A549 (cell line): ENCODE measurements around the gene IFT88. TPM values are rescaled to one million over a fixed set of nuclear protein-coding genes. Genes with fewer than 3 reads are reported as not detected.

Experiments used
- ATAC-seq, 2 experiments: fragments of 200-7000 bp in 1 of 2; fragments of >200 bp in 1 of 2; cut with Nextera tagmentation in 1 of 2; cut with Tn5 transposase in 1 of 2; 3 replicates each; pipeline versions ENCODE4 v1.8.0 to v1.9.1; 2018 to 2020; ENCODE audit warnings: mild to moderate bottlenecking in 1 of 2, moderate library complexity in 1 of 2
- CTCF ChIA-PET: fragments of 300-600 bp; sonication (Branson Sonifier 250); formaldehyde crosslinking; extraction: SDS; loops from one replicate; lab custom pipeline; 2021; ENCODE audit warnings: antibody characterized with exemption, inconsistent platforms; lab: Yijun Ruan, JAX
- POLR2A ChIA-PET: fragments of 350-600 bp; formaldehyde crosslinking; extraction: SDS; loops from one replicate; lab custom pipeline; 2021; ENCODE audit warnings: antibody characterized with exemption, inconsistent platforms; lab: Yijun Ruan, JAX
- DNase-seq, 2 experiments: peaks; one replicate each; pipeline versions ENCODE4 v3.0.0 to v3.0.0-alpha.2; 2011 to 2016; ENCODE audit warnings: low read depth in 1 of 2, low spot score in 1 of 2
- FAIRE-seq: peaks from 2 replicates; lab custom pipeline; 2011; peaks lifted over from hg19 to GRCh38; lab: Jason Lieb, UNC
- H3K27ac ChIP-seq, 2 experiments: fragments of >200 bp; sonication (Bioruptor Twin); formaldehyde crosslinking; 3 replicates each; pipeline ENCODE4 v1.5.1; 2016 to 2017
- H3K4me1 ChIP-seq: fragments of >200 bp; sonication (Bioruptor Twin); formaldehyde crosslinking; 3 replicates; pipeline ENCODE4 v1.6.1; 2016
- H3K4me2 ChIP-seq: fragments of >200 bp; sonication (Bioruptor Twin); formaldehyde crosslinking; 3 replicates; pipeline ENCODE4 v1.6.1; 2016
- H3K4me3 ChIP-seq: fragments of >200 bp; sonication (Bioruptor Twin); formaldehyde crosslinking; 3 replicates; pipeline ENCODE4 v1.5.1; 2016
- H3K9me3 ChIP-seq: fragments of >200 bp; sonication (Bioruptor Twin); formaldehyde crosslinking; 3 replicates; pipeline ENCODE4 v1.6.1; 2016
- ATOH8 ChIP-seq: fragments of 250-450 bp; sonication (Bioruptor Pico); IDR thresholded peaks from 2 replicates; pipeline ENCODE4 v1.5.0; 2020; ENCODE audit warnings: low read depth, mild to moderate bottlenecking, moderate library complexity
- BCL3 ChIP-seq: fragments of >200 bp; sonication (Bioruptor Twin); formaldehyde crosslinking; IDR thresholded peaks from 3 replicates; pipeline ENCODE4 v1.6.1; 2016
- BHLHE40 ChIP-seq: IDR thresholded peaks from 2 replicates; pipeline ENCODE4 v1.6.1; 2012; ENCODE audit warnings: low read depth, low read length, inconsistent platforms
- CEBPB ChIP-seq, 2 experiments: fragments of >200 bp in 1 of 2; sonication (Bioruptor Twin) in 1 of 2; formaldehyde crosslinking in 1 of 2; IDR thresholded peaks; 2 replicates each; pipeline ENCODE4 v1.6.1; 2012 to 2016
- CHD2 ChIP-seq: fragments of 150-350 bp; IDR thresholded peaks from 2 replicates; pipeline ENCODE4 v1.6.1; 2014; ENCODE audit warnings: low read length; ENCODE audit not compliant: partially characterized antibody
- EHMT2 ChIP-seq: fragments of 200-600 bp; sonication (generic); IDR thresholded peaks from 2 replicates; pipeline ENCODE4 v1.6.1; 2016; ENCODE audit warnings: antibody characterized with exemption, low read depth, mild to moderate bottlenecking, moderate library complexity
- EP300 ChIP-seq, 2 experiments: fragments of >200 bp; sonication (Bioruptor Twin); formaldehyde crosslinking; IDR thresholded peaks; 2 replicates in 1 of 2; 3 replicates in 1 of 2; pipeline ENCODE4 v1.6.1; 2016 to 2017
- ESRRA ChIP-seq: fragments of 150-350 bp; IDR thresholded peaks from 2 replicates; pipeline ENCODE4 v1.6.1; 2014; ENCODE audit warnings: mild to moderate bottlenecking, low read length, borderline replicate concordance
- HEYL ChIP-seq: fragments of 250-450 bp; sonication (Bioruptor Pico); IDR thresholded peaks from 2 replicates; pipeline ENCODE4 v1.8.0; 2021; ENCODE audit warnings: mild to moderate bottlenecking, moderate library complexity
- HMGXB4 ChIP-seq: fragments of 250-450 bp; sonication (Bioruptor Pico); IDR thresholded peaks from 2 replicates; pipeline ENCODE4 v1.5.0; 2021; ENCODE audit warnings: mild to moderate bottlenecking, moderate library complexity, borderline replicate concordance
- JUN ChIP-seq, 2 experiments: fragments of >200 bp; sonication (Bioruptor Twin); formaldehyde crosslinking; IDR thresholded peaks; 2 replicates in 1 of 2; 3 replicates in 1 of 2; pipeline ENCODE4 v1.6.1; 2016 to 2017
- KDM1A ChIP-seq: fragments of 200-600 bp; sonication (generic); IDR thresholded peaks from 2 replicates; pipeline ENCODE4 v1.6.1; 2016; ENCODE audit warnings: low read depth, mild to moderate bottlenecking
- KDM5A ChIP-seq: fragments of 200-600 bp; sonication (generic); IDR thresholded peaks from 2 replicates; pipeline ENCODE4 v1.6.1; 2016; ENCODE audit warnings: antibody characterized with exemption, mild to moderate bottlenecking
- MAFK ChIP-seq: fragments of 450-650 bp; IDR thresholded peaks from 2 replicates; pipeline ENCODE4 v1.6.1; 2014; ENCODE audit not compliant: partially characterized antibody
- NPAS2 ChIP-seq: fragments of 250-450 bp; sonication (Bioruptor Pico); IDR thresholded peaks from 2 replicates; pipeline ENCODE4 v1.8.0; 2022; ENCODE audit warnings: mild to moderate bottlenecking, moderate library complexity, borderline replicate concordance
- PBX3 ChIP-seq: IDR thresholded peaks from 2 replicates; pipeline ENCODE4 v1.6.1; 2012
- POLR2A ChIP-seq: IDR thresholded peaks from 2 replicates; pipeline ENCODE4 v1.6.1; 2012; ENCODE audit warnings: mild to moderate bottlenecking, low read length
- RAD21 ChIP-seq, 2 experiments: fragments of >200 bp in 1 of 2; sonication (Bioruptor Twin) in 1 of 2; formaldehyde crosslinking in 1 of 2; IDR thresholded peaks in 1 of 2; conservative IDR thresholded peaks in 1 of 2; 2 replicates in 1 of 2; 3 replicates in 1 of 2; pipeline ENCODE4 v1.6.1; 2012 to 2018; ENCODE audit warnings: inconsistent platforms in 1 of 2
- RCOR1 ChIP-seq: fragments of 150-350 bp; IDR thresholded peaks from 2 replicates; pipeline ENCODE4 v1.6.1; 2014; ENCODE audit warnings: antibody characterized with exemption, low read length, low read depth
- ZFP36 ChIP-seq: fragments of 450-650 bp; IDR thresholded peaks from 2 replicates; pipeline ENCODE4 v1.6.1; 2014; ENCODE audit warnings: borderline replicate concordance; ENCODE audit not compliant: partially characterized antibody
- ZNF302 ChIP-seq: fragments of 250-450 bp; sonication (Bioruptor Pico); IDR thresholded peaks from 2 replicates; pipeline ENCODE4 v1.9.0; 2021; ENCODE audit warnings: inconsistent platforms, mild to moderate bottlenecking, moderate library complexity
- ZSCAN20 ChIP-seq: fragments of 250-450 bp; sonication (Bioruptor Pico); IDR thresholded peaks from 2 replicates; pipeline ENCODE4 v1.8.0; 2022; ENCODE audit warnings: mild to moderate bottlenecking, moderate library complexity
- WGBS: methylation state at CpG from one replicate; pipeline ENCODE4 v1.1.6; 2017; ENCODE audit errors: missing lambda C conversion rate; 5-methylcytosine and 5-hydroxymethylcytosine counted together
- polyA plus RNA-seq, 4 experiments: library from polyadenylated mRNA; depleted of rRNA in 3 of 4; stranded (reverse); fragments of >200 nt; fragmentation: RNase III in 1 of 4; extraction: RNeasy Plus Mini Kit Qiagen cat#74134 plus additional on column Dnase treatment in 1 of 4; gene quantifications; 2 replicates in 3 of 4; 3 replicates in 1 of 4; pipeline ENCODE4 v1.2.3, GENCODE V29; 2011 to 2017

IFT88 gene
- polyA plus RNA-seq, 2 of the 4 experiments (the other 2 are of a cell fraction): 13.2 to 19.1 TPM

- Histone ChIP-seq H3K4me3 (no peak overlapping the region), H3K4me2 (no peak overlapping the region), H3K9me3 (no peaks in the 10 kb centered on the region), H3K27ac (no peak overlapping the region), H3K4me1 (no peaks in the 10 kb centered on the region)
- no peak for DNase-seq
- ATAC-seq: no peak
- POLR2A ChIA-PET: no interaction called here
- TF ChIP-seq POLR2A (no peak), ATOH8 (CRISPR knock-in tag) (no peak), CHD2 (no peak), ESRRA (no peak), HMGXB4 (CRISPR knock-in tag) (no peak)
- no peak for FAIRE-seq
- CTCF ChIA-PET: interaction anchor here (0.7 to 6.6 kb wide), 2 partner anchors 111 to 223 kb away, joined by 4 to 36 read pairs; no protein-coding TSS in a partner anchor
- WGBS: 91% methylated on average over 13 of the region's 15 CpGs
Measured at GRCh38 chr13:20716951-20717350, 150.0 kb downstream of the IFT88 start.

- 85% methylated on average over 36 of the region's 44 CpGs for WGBS
- ChIA-PET CTCF (interaction anchor here (0.7 to 6.6 kb wide), 2 partner anchors 110 to 224 kb away, joined by 4 to 36 read pairs; no protein-coding TSS in a partner anchor), POLR2A (no interaction called here)
- FAIRE-seq (no peak), ATAC-seq (no peak), DNase-seq (no peak)
- Histone ChIP-seq H3K9me3 (no peaks in the 10 kb centered on the region), H3K4me1 (no peaks in the 10 kb centered on the region), H3K27ac (no peak overlapping the region), H3K4me3 (no peak overlapping the region), H3K4me2 (no peak overlapping the region)
- TF ChIP-seq BHLHE40 (no peak), RAD21 (conservative IDR thresholded peaks at IDR 0.05 in 1 of 2, IDR thresholded peaks at IDR 0.05 in 1 of 2) (no peak), EHMT2 (no peak), CEBPB (IDR thresholded peaks at IDR 0.05) (no peak), ZFP36 (no peak), MAFK (no peak)
Measured at GRCh38 chr13:20717581-20718542, 150.9 kb downstream of the IFT88 start.

- ChIA-PET POLR2A (no interaction called here), CTCF (no interaction called here)
- FAIRE-seq (no peak), ATAC-seq (no peak), DNase-seq (no peak)
- Histone ChIP-seq H3K27ac (no peak overlapping the region), H3K9me3 (no peaks in the 10 kb centered on the region), H3K4me3 (no peak overlapping the region), H3K4me1 (no peaks in the 10 kb centered on the region), H3K4me2 (no peak overlapping the region)
- 71% methylated on average over 12 of the region's 12 CpGs for WGBS
- no peak for TF ChIP-seq JUN (IDR thresholded peaks at IDR 0.05)
- no peak for TF ChIP-seq BCL3
- TF ChIP-seq KDM5A: no peak
- TF ChIP-seq HEYL (CRISPR knock-in tag): no peak
- TF ChIP-seq ZSCAN20 (CRISPR knock-in tag): no peak
- TF ChIP-seq PBX3: no peak
- no peak for TF ChIP-seq EP300 (IDR thresholded peaks at IDR 0.05)
- no peak for TF ChIP-seq KDM1A
- no peak for TF ChIP-seq HMGXB4 (CRISPR knock-in tag)
- no peak for TF ChIP-seq EHMT2
- no peak for TF ChIP-seq NPAS2
- no peak for TF ChIP-seq RCOR1
- TF ChIP-seq POLR2A: no peak
- no peak for TF ChIP-seq ZNF302 (CRISPR knock-in tag)
Measured at GRCh38 chr13:20718958-20719566, 152.1 kb downstream of the IFT88 start.
